NCI-H1417 treated with DMSO at 0.1 percent for 48 hours (cell line): ENCODE data around the gene DEUP1.
"Not testable (repeated sequence)": the region's sequence is repeated elsewhere in the genome, so short reads cannot be mapped to it uniquely, and the experiment has no call there.

Source experiments
- DNase-seq: peaks from one replicate; lab custom pipeline; 2025; lab: John Stamatoyannopoulos, UW

The DEUP1 gene

DNA sequence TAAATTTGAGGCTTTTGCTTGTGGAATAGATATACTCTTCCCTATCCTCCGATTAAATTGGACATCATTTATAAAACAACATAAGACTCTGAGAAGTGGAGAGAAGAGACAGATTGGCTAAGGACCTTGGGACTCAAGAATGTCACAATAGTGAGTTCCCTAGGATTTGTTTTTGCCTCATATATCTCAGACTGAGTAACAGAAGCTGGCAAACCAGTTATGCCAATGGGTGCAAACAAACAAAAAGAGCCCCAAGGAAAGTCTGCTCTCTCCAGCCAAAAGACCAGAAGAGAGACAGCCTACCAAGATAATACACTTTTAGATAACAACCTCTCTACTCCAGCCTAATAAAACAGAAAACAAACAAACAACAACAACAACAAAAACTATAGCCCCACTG, 28.9 kb downstream of the DEUP1 start:
- DNase-seq, result no peak

DNA sequence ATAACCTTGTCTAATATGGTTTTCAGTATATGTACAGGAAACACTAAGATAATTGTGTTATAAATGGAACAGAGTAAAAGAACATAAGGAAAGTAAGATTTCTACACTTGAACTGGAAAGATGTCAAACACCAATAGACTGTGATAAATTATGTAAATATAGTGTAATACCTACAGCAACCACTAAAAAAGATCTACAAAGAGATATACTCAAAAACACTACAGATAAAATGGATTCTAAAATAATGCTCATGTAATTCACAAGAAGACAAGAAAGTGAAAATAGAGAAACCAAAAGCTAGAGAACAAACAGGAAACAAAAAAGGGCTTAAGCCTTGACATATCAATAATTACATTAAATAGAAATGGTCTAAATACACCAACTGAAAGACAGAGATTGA, 30.9 kb downstream of the DEUP1 start:
- DNase-seq, result no peak

DNA sequence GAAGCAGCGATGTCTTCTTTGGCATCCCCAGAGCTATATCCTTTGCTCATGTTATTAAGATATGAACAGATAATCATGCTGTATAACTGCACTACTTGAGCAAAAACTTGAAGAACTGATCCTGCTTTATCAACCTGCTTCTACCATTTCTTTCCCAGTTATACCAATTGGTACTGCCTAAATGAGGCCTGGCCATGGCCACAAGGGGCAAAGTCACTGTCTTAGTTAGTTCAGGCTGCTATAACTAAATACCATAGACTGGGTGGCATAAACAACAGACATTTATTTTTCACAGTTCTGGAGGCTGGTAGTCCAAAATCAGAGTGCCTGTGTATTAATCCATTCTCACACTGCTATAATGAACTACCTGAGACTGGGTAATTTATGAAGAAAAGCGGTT, 37.5 kb downstream of the DEUP1 start:
- no peak for DNase-seq

DNA sequence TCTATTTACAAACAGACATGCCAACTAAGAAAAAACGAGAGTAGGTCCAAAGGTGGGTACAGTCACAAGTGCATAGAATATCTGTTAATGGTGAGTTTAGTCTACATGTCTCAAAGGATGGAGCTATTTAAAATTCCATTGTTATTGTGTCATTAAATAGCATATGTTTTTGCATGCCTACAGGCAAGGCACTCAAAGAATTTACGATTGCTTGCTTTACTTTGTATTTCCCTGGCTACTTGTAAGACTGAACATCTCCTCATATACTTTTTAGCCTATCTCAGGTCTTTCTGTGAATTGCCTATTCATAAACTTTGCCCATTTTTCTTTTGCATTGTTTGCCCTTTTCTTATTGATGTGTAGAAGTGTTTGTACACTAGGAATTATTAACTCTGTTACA, 39.7 kb downstream of the DEUP1 start:
- DNase-seq, result no peak

DNA sequence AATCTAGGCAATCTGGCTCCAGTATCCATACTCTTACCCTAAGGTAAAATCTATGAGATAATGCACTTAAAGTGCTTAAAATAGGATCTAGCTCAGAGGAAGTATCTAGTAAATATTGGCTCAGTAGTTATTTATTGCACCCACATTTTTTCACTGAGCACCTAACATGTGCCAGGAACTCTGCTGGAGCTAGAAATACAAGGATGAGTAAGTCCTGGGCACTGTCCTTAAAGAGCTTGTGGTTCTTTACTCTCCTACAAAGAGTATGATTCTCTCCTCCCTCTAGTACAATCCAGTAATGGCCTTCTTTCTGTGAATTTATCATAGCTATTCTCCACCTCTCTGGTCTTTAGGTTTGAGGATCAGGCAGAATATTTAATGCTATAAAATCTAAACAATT, 59.2 kb downstream of the DEUP1 start:
- no peak for DNase-seq

DNA sequence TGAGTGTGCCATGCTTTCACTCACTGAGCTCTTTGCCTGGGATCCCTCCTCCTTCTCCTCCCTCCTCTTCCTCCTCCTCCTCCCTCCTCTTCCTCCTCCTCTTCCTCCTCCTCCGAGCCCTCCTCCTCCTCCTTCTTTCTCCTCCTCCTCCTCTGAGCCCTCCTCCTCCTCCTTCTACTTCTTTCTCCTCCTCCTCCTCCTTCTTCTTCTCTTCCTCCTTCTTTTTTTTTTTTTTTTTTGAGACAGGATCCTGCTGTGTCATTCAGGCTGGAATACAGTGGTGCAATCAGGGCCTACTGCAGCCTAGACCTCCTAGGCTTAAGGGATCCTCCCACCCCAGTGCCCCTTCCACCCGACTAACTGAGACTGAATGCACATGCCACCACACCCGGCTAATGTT, 62.3 kb downstream of the DEUP1 start:
- no peak for DNase-seq

DNA sequence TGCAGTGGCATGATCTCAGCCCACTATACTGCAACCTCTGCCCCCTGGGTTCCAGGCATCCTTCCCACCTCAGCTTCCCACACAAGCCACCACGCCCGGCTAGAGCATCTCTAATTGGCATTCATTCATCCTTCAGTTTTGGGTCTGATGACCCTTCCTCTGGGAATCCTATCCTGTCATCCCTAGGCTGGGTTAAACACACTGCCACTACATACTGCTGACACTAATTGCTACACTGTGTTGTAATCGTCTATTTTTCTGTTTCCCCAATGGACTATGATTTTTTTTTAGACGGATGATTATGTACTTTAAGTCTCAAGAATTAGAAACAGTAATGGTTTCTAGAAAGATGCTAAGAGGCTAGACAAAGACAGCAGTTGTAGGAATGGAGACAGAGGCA, 62.8 kb downstream of the DEUP1 start:
- no peak for DNase-seq

DNA sequence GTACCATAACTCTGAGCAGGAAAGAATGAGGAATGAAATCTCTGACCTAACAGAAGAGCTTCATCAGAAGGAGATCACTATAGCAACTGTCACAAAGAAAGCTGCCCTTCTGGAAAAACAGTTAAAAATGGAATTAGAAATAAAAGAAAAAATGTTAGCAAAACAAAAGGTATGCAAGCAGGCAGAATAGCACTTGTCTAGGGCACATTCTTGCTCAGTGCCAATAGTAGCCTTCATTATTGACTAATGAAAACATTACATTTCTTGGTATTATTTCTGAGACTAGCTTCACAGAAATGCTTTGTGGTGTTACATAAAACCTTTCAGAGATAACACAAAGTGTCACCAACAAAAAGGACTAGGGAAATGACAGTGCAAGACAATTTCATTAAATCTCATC, 63.9 kb downstream of the DEUP1 start:
- DNase-seq, result no peak

DNA sequence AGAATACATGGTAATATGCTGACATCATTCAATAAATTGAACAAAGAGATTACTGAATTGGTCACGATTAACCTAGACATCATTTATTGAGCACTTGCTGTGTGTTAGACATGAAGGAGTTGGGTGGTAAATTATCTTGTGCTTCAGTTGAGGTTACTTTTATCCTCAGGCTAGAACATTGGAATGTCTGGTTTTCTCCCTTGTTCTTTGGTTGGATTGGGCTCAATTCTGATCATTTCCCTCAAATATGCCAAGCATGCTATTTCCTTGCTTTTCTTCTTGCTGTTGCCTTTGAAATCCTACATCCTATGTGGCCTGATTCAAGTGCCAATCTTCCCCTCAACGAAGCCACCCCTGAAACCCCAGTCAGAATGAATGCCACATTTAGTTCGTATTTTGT, 65.8 kb downstream of the DEUP1 start:
- no peak for DNase-seq

DNA sequence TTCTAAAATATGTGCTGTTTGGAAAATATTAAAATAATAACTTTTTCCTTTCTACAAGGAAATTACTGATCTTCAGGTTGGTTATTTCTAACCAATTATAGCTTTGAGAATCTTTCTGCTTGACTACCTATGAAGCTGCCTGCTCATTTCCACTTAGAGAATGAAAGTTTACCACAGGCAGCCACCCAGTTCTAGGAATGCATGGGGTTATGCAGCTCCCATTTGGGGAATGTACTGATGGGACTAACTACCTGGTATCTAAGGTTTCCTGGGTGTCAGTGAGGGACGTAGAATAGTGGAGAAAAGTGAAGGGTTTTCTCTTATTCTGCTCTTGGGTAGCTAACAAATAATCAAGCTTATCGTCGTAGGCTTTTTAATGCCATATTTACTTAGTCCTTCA, 73.4 kb downstream of the DEUP1 start:
- no peak for DNase-seq

DNA sequence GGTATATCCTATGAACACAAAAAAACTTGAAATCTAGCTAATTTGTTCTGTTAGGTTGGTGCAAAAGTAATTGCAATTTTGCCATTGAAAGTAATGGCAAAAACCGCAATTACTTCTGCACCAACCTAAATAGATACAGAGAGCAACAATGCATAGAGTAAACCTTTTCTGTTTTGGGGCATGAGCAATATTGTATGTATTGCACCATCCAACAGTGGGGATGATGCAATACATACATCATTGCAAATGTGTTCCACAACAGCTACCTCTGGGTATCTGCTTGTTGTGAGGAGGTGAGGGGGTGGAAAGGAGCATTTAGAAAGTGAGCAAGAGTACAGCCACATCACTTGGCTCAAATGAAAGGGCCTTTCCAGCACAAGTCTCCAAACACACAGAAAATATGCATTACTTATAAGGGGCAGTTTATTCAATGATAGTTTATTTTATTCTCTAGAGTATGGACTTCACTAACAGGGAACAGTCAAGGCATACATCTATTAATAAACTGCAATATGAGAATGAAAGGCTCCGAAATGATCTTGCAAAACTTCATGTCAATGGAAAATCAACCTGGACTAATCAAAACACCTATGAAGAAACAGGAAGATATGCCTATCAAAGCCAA, 77.3 kb downstream of the DEUP1 start:
- DNase-seq, result no peak

DNA sequence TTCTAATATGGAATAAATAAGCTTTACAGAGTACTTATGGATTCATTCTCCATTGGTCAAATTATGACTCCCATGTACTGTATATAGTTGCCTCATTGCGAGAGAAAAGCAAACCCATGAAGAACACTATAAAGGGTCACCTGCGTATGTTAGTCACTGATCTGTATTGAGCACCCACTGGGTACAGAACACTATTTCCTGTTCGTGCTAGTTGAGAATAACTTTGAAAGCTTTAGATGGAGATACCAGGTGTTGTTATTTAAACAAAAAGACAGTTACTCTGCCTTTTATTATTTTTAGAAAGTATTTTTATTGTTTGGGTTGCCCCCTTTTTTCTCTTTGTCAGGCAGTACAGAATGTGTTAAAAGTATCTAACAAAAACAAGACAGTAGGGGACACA, 79.9 kb downstream of the DEUP1 start:
- peak; percentile 73 for DNase-seq

DNA sequence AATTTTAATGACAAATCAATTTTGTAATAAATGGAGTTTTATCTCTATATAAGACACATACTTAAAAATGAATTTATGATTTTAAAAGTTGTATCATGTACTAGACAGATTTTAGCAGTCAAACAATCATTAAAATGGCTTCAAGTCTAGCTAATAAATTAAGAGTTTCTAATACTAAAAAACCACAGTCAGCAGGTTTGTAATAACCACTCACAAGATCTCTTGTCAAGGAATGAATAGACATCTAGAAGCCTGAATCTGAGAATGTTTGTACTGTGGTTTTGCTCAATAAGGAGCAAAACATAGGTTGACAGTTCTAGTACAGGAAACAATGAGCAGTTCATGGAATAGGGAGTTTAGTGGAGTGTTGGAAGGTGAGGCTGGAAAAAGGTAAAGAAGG, 81.2 kb downstream of the DEUP1 start:
- no peak for DNase-seq

DNA sequence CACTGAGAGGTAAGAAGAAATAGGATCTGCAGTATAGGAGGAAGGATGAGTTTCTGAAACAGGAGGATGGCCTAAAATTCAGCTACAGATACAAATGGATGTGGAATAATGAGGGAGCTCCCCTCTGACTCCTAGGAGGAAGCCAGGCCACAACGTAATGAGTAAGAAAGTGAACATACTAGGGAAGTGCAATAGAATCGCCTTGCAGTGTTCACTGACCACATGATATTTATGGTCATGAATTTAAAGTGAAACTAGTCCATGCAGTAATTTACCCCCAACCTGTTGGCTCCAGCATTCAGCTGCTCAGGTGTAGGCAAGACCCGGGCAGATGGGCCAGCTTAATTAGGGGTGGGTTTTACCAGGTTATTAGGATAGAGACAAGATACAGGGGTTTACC, 101.7 kb downstream of the DEUP1 start:
- DNase-seq, result no peak

DNA sequence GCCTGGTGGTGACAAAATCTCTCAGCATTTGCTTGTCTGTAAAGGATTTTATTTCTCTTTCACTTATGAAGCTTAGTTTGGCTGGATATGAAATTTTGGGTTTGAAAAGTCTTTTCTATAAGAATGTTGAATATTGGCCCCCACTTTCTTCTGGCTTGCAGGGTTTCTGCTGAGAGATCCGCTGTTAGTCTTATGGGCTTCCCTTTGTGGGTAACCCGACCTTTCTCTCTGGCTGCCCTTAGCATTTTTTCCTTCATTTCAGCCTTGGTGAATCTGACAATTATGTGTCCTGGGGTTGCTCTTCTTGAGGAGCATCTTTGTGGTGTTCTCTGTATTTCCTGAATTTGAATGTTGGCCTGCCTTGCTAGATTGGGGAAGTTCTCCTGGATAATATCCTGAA, 112.7 kb downstream of the DEUP1 start:
- not testable (repeated sequence) for DNase-seq

DNA sequence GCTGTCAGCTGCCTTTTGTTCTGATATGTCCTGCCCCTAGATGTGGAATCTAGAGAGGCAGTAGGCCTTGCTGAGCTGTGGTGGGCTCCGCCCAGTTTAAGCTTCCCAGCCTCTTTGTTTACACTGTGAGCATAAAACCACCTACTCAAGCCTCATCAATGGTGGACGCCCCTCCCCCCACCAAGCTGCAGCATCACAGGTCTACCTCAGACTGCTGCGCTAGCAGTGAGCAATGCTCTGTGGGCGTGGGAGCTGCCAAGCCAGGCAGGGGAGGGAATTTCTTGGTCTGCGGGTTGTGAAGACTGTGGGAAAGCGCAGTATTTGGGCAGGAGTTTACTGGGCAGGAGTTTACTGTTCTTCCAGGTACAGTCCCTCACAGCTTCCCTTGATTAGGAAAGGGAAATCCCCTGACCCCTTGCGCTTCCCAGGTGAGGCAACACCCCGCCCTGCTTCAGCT, 114.1 kb downstream of the DEUP1 start:
- DNase-seq, result peak; percentile 17

DNA sequence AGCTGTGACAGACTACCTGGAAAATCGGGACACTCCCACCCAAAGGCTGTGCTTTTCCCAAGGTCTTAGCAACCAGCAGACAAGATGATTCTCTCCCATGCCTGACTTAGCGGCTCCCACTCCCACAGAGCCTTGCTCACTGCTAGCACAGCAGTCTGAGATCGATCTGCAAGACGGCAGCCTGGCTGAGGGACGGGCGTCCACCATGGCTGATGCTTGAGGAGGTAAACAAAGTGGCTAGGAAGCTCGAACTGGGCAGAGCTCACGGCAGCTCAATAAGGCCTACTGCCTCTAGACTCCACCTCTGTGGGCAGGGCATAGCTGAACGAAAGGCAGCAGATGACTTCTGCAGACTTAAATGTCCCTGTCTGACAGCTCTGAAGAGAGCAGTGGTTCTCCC, 127.7 kb downstream of the DEUP1 start:
- DNase-seq, result no peak

DNA sequence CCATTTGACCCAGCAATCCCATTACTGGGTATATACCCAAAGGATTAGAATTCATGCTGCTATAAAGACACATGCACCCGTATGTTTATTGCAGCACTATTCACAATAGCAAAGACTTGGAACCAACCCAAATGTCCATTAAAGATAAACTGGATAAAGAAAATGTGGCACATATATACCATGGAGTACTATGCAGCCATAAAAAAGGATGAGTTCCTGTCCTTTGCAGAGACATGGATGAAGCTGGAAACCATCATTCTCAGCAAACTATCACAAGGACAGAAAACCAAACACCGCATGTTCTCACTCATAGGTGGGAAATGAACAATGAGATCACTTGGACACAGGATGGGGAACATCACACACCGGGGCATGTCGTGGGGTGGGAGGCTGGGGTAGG, 133.1 kb downstream of the DEUP1 start:
- DNase-seq, result not testable (repeated sequence)

DNA sequence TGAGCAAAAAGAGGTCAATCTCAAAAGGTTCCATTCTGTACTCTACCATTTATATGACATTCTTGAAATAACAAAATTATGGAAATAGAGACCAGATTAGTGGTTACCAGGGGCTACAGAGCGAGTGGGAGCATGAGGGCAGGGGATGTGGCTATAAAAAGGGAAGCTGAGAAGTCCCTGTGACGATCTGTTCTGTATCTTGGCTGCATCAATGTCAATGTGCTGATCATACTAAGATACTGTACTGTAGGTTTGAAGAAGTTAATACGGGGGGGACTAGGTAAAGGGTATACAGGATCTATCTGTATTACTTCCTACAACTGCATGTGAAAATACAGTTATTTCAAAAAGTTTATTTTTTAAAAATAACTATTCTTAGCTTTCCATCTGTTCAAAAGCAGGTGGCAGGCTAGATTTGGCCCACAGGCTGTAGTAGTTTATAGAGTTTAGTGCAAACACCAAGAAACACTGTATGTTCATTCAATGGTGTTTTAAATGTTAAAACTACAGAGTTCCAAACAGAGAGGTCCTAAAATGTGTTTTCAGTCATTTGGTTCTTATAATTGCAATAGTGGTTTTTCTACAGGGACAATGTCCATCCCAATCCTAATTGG, 134.5 kb downstream of the DEUP1 start:
- DNase-seq, result no peak

DNA sequence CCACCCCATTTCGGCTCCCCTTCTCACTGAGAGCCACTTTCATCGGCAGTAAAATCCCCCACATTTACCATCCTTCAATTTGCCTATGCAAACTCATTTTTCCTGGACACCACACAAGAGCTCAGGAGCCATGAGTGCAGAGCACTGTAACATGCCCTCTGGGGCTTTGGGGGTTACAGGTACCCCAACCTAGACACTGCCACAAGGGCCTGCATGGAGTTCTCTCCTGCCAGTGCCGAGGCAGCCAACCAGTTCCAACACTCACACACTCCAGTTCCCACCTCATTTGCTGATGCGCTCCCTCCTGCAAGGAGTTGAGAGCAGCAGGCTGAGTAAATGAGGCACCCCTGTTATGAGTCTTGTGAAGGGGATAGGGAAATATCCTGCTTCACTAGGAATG, 136.5 kb downstream of the DEUP1 start:
- no peak for DNase-seq

DNA sequence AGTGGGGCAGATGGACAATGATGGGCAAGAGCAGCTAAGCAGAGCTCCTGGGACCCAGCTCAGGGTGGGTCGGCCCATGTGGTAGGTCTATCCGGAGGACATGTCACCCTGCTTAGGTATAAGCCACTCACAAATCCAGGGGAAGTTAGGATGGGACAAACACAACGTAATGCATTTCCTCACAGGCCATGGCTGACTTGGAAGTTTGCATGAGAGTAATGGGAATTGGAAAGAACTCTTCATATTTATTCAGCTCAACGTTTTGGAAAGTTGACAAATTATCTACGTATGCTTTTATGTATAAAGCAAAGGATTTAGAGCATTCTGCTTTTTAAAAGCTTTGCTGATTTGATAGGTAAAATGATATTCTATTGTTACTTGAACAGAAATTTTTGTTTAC, 137.7 kb downstream of the DEUP1 start:
- DNase-seq, result no peak

DNA sequence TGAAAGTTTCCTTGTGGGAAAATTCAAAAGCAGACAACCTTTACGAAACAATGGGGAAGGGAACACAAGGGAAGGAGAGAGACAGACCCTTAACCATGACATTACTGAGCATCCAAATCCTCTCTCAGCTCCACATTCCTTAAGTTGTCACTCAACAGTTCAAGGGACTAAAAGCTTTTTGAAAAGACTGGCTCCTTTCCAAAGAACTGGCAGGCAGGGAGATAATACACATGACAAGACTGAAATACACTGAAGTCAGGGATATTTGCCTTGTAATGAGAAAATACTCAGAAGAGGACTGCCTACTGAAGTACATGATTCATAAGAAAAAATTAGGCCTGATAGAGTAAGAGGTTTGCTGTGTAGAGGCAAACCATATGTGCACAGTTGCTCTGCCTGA, 143.6 kb downstream of the DEUP1 start:
- DNase-seq, result no peak

DNA sequence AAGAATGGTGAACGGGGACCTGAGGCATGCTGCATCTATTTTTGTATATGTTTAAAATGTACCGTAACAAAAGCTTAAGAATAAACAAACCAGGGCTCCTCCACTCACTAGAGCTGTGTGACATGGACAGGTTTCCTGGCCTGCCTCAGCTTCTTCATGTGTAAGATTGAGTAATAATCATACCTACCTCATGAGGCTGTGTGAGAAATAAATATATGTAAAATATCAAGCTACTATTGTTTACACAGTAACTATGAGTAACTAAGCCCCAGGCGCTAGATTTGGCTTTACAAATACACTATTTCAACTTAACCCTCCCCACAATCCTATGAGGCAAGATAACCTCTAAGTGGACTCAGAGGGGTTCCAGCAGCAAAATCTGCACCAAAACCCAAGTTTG, 146.3 kb downstream of the DEUP1 start:
- DNase-seq, result no peak

DNA sequence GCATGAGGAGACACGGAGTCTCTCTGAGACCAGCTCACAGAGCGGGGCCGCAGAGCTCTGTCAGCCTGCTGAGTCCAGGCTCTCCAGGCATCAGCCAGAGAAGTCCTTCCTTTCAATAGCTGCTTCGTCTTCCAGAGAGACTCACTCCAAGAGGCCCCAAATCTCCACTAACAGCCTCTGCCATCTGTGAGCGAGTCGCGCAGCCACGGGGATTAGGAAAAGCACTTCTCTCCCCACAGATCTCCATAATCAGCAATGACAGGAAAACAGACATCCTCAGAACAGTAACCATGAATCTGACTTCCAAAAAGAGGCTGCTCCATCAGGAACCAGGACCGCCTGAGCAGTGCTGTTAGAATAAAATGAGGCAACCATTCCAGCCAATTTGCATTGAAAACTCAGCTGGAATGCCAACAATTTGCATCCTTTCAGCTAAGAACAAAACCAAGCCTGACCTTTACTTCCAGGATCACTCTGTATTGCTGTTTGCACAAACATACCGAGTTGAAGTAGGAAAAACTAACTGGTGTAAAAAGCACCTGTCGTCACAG, 147.2 kb downstream of the DEUP1 start:
- DNase-seq, result no peak
